Gastrocnemius medialis (tissue), 4 donors: ENCODE data around the gene EMX2.

ENCODE experiments used
- POLR2A ChIP-seq, 2 donors: fragments of 450-650 bp; IDR thresholded peaks; one replicate each; pipeline ENCODE4 v1.6.1; 2017; ENCODE audit warnings: antibody characterized with exemption in 2 of 2, mild to moderate bottlenecking in 2 of 2, moderate library complexity in 2 of 2
- TF ChIP-seq, protein P1 (sequence below), 5 experiments: fragments of 450-650 bp in 3 of 5; fragments of 200-600 bp in 2 of 5; sonication (generic) in 2 of 5; IDR thresholded peaks in 4 of 5; conservative IDR thresholded peaks in 1 of 5; 1 replicate in 4 of 5; 2 replicates in 1 of 5; pipeline ENCODE4 v1.5.1; 2016 to 2019; ENCODE audit warnings: antibody characterized with exemption in 5 of 5, mild to moderate bottlenecking in 3 of 5, moderate library complexity in 3 of 5

DNA sequence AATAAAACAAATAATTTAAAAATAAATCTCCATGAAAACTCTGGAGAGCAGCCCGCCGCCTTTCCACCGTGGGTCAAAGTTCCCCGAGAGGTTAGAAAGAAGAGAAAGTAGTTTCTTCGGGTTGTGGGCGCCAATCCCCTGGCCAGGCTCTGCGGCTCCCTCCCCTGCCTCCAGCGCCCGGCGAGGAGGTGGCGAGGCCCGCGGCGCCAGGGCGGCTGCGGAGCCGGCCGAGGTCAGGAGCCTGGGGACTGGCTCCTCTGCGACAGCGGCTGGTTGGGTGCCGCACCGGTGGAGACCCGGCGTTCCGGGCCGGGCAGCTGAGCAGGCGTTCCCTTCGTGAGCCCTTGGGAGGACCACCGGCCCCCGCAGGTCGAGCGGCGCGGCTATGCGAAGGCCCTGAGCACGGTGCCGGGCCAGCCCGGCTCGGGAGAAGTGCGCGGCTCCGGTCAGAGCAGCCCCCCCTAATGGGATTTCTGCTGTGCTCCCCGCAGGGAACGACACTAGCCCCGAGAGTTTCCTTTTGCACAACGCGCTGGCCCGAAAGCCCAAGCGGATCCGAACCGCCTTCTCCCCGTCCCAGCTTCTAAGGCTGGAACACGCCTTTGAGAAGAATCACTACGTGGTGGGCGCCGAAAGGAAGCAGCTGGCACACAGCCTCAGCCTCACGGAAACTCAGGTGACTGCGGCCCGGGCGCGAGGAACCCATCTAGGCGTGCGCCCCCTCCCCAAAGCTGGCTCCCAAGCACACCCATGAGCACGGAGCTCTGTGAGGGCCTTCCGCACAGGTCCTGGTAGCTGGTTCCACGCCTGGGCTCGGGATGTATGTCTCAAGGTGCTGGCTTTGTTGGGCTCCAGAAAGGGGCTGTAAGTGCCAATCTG is 2.8 kb downstream of the EMX2 start:
- TF ChIP-seq, protein P1, sequence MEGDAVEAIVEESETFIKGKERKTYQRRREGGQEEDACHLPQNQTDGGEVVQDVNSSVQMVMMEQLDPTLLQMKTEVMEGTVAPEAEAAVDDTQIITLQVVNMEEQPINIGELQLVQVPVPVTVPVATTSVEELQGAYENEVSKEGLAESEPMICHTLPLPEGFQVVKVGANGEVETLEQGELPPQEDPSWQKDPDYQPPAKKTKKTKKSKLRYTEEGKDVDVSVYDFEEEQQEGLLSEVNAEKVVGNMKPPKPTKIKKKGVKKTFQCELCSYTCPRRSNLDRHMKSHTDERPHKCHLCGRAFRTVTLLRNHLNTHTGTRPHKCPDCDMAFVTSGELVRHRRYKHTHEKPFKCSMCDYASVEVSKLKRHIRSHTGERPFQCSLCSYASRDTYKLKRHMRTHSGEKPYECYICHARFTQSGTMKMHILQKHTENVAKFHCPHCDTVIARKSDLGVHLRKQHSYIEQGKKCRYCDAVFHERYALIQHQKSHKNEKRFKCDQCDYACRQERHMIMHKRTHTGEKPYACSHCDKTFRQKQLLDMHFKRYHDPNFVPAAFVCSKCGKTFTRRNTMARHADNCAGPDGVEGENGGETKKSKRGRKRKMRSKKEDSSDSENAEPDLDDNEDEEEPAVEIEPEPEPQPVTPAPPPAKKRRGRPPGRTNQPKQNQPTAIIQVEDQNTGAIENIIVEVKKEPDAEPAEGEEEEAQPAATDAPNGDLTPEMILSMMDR (IDR thresholded peaks at IDR 0.05 in 4 of 5, conservative IDR thresholded peaks at IDR 0.05 in 1 of 5), result no peak
- TF ChIP-seq POLR2A (IDR thresholded peaks at IDR 0.05), result no peak
